GM23248 (cell line): ENCODE data around the gene ZSWIM4. TPM values are rescaled to one million over a fixed set of nuclear protein-coding genes. Genes with fewer than 3 reads are reported as not detected.
A peak's percentile ranks its signal among the peaks of the same experiment; 100 is the strongest.

ENCODE experiments used
- DNase-seq: peaks from one replicate; pipeline ENCODE4 v3.0.0-alpha.2; 2015
- H2AFZ ChIP-seq: fragments of 200-600 bp; sonication (generic); 2 replicates; pipeline ENCODE4 v1.6.1; 2016; ENCODE audit warnings: antibody characterized with exemption
- H3F3A ChIP-seq: fragments of 200-600 bp; sonication (generic); 2 replicates; pipeline ENCODE4 v1.6.1; 2016; ENCODE audit warnings: mild to moderate bottlenecking, antibody characterized with exemption, mixed run types; ENCODE audit not compliant: insufficient read depth
- H3K27ac ChIP-seq: fragments of 200-600 bp; sonication (generic); 2 replicates; pipeline ENCODE4 v1.5.1; 2016; ENCODE audit warnings: mild to moderate bottlenecking
- H3K27me3 ChIP-seq: fragments of 200-600 bp; sonication (generic); replicated peaks from 2 replicates; pipeline ENCODE4 v1.6.1; 2016; ENCODE audit warnings: mild to moderate bottlenecking; ENCODE audit not compliant: insufficient read depth
- H3K36me3 ChIP-seq: fragments of 200-600 bp; sonication (generic); 2 replicates; pipeline ENCODE4 v1.6.1; 2016; ENCODE audit warnings: low read depth, mild to moderate bottlenecking
- H3K4me1 ChIP-seq: fragments of 200-600 bp; sonication (generic); 2 replicates; pipeline ENCODE4 v1.6.1; 2016; ENCODE audit warnings: mild to moderate bottlenecking; ENCODE audit not compliant: insufficient read depth
- H3K4me2 ChIP-seq: fragments of 200-600 bp; sonication (generic); one replicate; pipeline ENCODE4 v1.6.1; 2016; ENCODE audit warnings: mild to moderate bottlenecking; ENCODE audit not compliant: unreplicated experiment
- H3K4me3 ChIP-seq: fragments of 200-600 bp; sonication (generic); 2 replicates; pipeline ENCODE4 v1.5.1; 2016; ENCODE audit warnings: mild to moderate bottlenecking
- H3K79me2 ChIP-seq: fragments of 200-600 bp; sonication (generic); 2 replicates; pipeline ENCODE4 v1.6.1; 2016; ENCODE audit warnings: mild to moderate bottlenecking; ENCODE audit not compliant: insufficient read depth
- H3K9ac ChIP-seq: fragments of 200-600 bp; sonication (generic); 2 replicates; pipeline ENCODE4 v1.6.1; 2016; ENCODE audit warnings: mild to moderate bottlenecking
- H3K9me2 ChIP-seq: fragments of 200-600 bp; sonication (generic); 2 replicates; pipeline ENCODE4 v1.6.1; 2016; ENCODE audit warnings: mixed run types, mild to moderate bottlenecking, moderate library complexity; ENCODE audit not compliant: insufficient read depth
- H3K9me3 ChIP-seq: fragments of 200-600 bp; sonication (generic); one replicate; pipeline ENCODE4 v1.6.1; 2017; ENCODE audit warnings: low read depth
- H4K20me1 ChIP-seq: fragments of 200-600 bp; sonication (generic); 2 replicates; pipeline ENCODE4 v1.6.0; 2016; ENCODE audit not compliant: insufficient read depth
- EZH2 ChIP-seq: fragments of 200-600 bp; sonication (generic); IDR thresholded peaks from 2 replicates; pipeline ENCODE4 v1.6.1; 2018; ENCODE audit warnings: antibody characterized with exemption, mild to moderate bottlenecking; ENCODE audit not compliant: insufficient read depth, poor library complexity, severe bottlenecking
- EZH2phosphoT487 ChIP-seq: fragments of 200-600 bp; sonication (generic); IDR thresholded peaks from 2 replicates; pipeline ENCODE4 v1.6.1; 2018; ENCODE audit warnings: antibody characterized with exemption, moderate library complexity, mild to moderate bottlenecking, low read depth; ENCODE audit not compliant: insufficient read depth
- WGBS, 2 experiments: methylation state at CpG; one replicate each; pipeline ENCODE4 v1.1.6; 2015 to 2017; ENCODE audit warnings: low lambda C conversion rate in 2 of 2, low coverage in 1 of 2; ENCODE audit errors: missing lambda C conversion rate in 2 of 2; 5-methylcytosine and 5-hydroxymethylcytosine counted together
- in situ Hi-C: fragments of 300-500 bp; cut with MboI; formaldehyde crosslinking; loops from 2 replicates; pipeline ENCODE4 v1.15.0; 2020
- polyA plus RNA-seq: library from polyadenylated mRNA; unstranded; fragments of >200 nt; fragmentation: Nextera tagmentation; extraction: Ambion mirVana; gene quantifications from 2 replicates; pipeline ENCODE4 v1.2.1, GENCODE V29; 2016
- total RNA-seq: library from RNA; depleted of rRNA; stranded (reverse); fragments of >200 nt; shearing (Covaris generic); gene quantifications from 2 replicates; pipeline ENCODE4 v1.2.3, GENCODE V29; 2014

The ZSWIM4 gene
- total and polyA plus RNA-seq, 2 experiments from 2014 or later, result 0.81 to 2.9 TPM

DNA sequence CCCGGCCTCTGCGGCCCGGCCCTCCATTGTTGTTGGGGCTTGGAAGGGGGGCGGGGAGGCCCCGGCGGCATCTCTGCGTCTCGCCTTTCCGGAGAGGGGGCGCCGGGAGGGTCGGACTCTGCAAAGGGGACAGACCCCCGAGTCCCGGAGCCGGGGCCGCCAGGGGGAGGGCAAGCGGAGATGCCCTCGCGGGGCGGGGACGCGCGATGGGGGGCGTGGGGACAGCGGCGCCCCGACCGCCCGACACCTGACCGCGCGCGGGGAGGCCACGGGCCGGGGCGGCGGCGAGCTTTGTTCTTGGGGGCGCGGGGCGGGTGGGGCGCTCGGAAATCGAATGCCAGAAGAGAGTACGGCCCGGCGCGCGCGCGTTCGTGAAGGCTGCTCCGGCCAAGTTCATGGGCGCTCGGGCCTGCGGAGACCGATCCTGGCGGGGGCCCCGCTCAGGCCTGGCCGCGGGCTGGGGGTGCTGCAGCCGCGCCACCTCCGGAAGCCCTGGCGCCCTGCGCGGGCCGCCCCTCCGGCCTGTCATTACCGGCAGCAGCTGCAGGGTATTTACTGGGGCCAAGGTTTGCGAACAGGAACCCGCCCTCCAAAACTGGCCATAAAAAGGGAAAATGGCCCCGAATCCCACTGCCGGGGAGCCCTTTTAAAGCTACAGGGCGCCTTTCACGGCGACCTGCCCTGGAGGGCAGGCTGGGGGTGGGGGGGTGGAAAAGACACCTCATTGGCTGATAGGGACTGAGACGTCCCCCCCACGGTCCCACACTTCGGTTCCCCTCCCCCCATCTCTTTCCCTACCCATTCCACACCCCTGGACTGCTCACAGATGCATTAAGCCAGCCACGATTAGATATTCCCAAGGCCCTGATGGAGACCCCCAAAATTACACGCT lies 70.6 kb downstream of the ZSWIM4 start:
- Histone ChIP-seq H3K27me3 (no peaks in the 10 kb centered on the region), H3K79me2 (peaks cover 1% of the 10 kb centered on the region; the same call in 1 of the 2 replicates), H3K27ac (no peak overlapping the region), H3K9me3 (no peaks in the 10 kb centered on the region), H3F3A (peaks cover 32% of the 10 kb centered on the region), H3K4me1 (peaks cover 8% of the 10 kb centered on the region), H3K4me2 (peak overlapping the region; percentile 75), H2AFZ (peak overlapping the region; percentile 85), H3K9me2 (no peaks in the 10 kb centered on the region), H4K20me1 (no peaks in the 10 kb centered on the region), H3K36me3 (no peaks in the 10 kb centered on the region), H3K9ac (peak overlapping the region; percentile 80), H3K4me3 (peak overlapping the region; percentile 78)
- no peak for TF ChIP-seq EZH2phosphoT487
- no peak for TF ChIP-seq EZH2
- peak; percentile 54 for DNase-seq
- in situ Hi-C loops, result loop anchor here (10.0 kb wide), 1 partner anchor 81 kb away; no protein-coding TSS in a partner anchor
- WGBS, 2 experiments, result 2 to 6% methylated on average over 17 to 40 of the region's 82 CpGs

DNA sequence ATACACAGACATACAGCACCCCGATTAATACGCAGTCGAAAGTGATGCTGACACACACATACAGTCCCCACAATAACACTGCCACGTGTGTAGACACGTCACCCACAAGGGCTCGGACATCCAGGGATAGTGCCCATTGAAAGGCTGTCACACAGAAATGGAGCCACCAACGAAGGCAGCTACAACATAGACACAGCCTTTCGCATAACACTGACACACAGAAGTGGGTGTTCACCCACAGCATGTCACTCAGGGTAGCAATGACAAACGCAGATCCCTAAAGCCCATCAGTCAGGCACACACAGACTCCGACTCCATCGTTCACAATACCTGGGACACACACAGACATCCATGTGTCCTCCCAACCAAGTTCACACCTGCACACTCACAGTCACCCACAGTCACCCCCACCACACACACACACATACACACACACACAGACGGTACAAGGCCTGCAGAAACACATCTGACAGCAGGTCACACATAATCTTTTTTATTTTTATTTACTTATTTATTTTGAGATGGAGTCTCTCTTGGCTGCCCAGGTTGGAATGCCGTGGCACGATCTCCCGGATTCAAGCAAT lies 71.3 kb downstream of the ZSWIM4 start:
- Histone ChIP-seq H3K9me3 (no peaks in the 10 kb centered on the region), H3K9me2 (no peaks in the 10 kb centered on the region), H3K27ac (no peak overlapping the region), H2AFZ (peak overlapping the region; percentile 85; the same call in 1 of the 2 replicates), H3K79me2 (no peaks in the 10 kb centered on the region), H4K20me1 (no peaks in the 10 kb centered on the region), H3K4me2 (peak overlapping the region; percentile 75), H3K4me3 (peak overlapping the region; percentile 78), H3K9ac (peak overlapping the region; percentile 80), H3K36me3 (no peaks in the 10 kb centered on the region), H3K4me1 (peaks cover 1% of the 10 kb centered on the region), H3K27me3 (no peaks in the 10 kb centered on the region), H3F3A (peaks cover 25% of the 10 kb centered on the region)
- 72 to 73% methylated on average over 15 of the region's 15 CpGs for WGBS, 2 experiments
- TF ChIP-seq EZH2phosphoT487 (no peak), EZH2 (no peak)
- in situ Hi-C loops, result loop anchor here (10.0 kb wide), 1 partner anchor 82 kb away; no protein-coding TSS in a partner anchor
- DNase-seq, result no peak

DNA sequence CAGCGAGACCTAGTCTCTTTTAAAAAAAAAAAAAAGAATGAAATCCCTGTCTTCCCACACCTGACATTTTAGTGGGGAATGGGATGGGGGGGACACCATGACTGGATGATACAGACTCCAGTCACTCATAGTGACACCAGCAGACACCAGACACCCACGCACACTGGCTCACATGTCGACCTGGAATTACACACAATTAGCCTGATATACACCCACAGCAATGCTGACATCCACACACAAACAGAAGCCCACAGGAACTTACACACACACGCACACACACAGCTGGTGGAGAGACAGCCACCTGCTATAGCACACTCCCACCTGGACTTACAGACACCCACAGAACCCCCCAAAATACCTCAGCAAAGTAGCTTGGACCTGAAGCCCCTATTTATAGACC lies 73.4 kb downstream of the ZSWIM4 start:
- no peak overlapping the region for H3K4me3 ChIP-seq
- H4K20me1 ChIP-seq, result no peaks in the 10 kb centered on the region
- no peak overlapping the region for H3K9ac ChIP-seq
- no peaks in the 10 kb centered on the region for H3K79me2 ChIP-seq
- no peaks in the 10 kb centered on the region for H3K9me3 ChIP-seq
- TF ChIP-seq EZH2phosphoT487, result no peak
- no peak for TF ChIP-seq EZH2
- peaks cover 10% of the 10 kb centered on the region; the same call in 1 of the 2 replicates for H3F3A ChIP-seq
- no peak overlapping the region for H3K4me2 ChIP-seq
- no peaks in the 10 kb centered on the region for H3K4me1 ChIP-seq
- DNase-seq, result no peak
- H2AFZ ChIP-seq, result no peak overlapping the region
- H3K9me2 ChIP-seq, result no peaks in the 10 kb centered on the region
- no peaks in the 10 kb centered on the region for H3K27me3 ChIP-seq
- in situ Hi-C loops, result loop anchor here (10.0 kb wide), 1 partner anchor 84 kb away; no protein-coding TSS in a partner anchor
- no peak overlapping the region for H3K27ac ChIP-seq
- WGBS, 2 experiments, result 79 to 81% methylated on average over 4 of the region's 4 CpGs
- H3K36me3 ChIP-seq, result no peaks in the 10 kb centered on the region

DNA sequence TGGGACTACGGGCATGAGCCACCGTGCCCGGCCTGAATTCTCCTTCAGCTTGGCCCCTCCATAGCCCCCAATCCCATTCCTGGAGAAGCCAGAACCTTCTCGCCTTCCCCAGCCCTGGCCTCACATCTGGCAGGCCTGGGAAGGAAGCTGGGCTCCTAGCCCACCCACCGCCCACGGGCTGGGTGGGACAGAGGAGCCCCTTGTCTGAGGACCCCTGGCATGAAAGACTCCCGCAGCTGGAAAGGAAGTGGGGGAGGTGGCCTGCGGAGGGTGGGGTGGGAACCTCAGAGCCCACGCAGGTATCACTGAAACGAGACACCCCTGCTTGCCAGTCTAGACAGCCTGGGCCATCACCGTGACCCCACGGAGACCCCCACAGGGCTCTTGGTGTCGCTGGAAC lies 74.0 kb downstream of the ZSWIM4 start:
- no peaks in the 10 kb centered on the region for H3K36me3 ChIP-seq
- no peaks in the 10 kb centered on the region for H3K9me2 ChIP-seq
- WGBS, 2 experiments, result 72 to 80% methylated on average over 8 to 13 of the region's 13 CpGs
- peaks cover 4% of the 10 kb centered on the region; the same call in 1 of the 2 replicates for H3F3A ChIP-seq
- TF ChIP-seq EZH2phosphoT487, result no peak
- no peak for TF ChIP-seq EZH2
- no peaks in the 10 kb centered on the region for H3K79me2 ChIP-seq
- H2AFZ ChIP-seq, result no peak overlapping the region
- H3K9me3 ChIP-seq, result no peaks in the 10 kb centered on the region
- no peak overlapping the region for H3K4me3 ChIP-seq
- no peak for DNase-seq
- in situ Hi-C loops, result loop anchor here (10.0 kb wide), 1 partner anchor 84 kb away; no protein-coding TSS in a partner anchor
- H3K4me1 ChIP-seq, result no peaks in the 10 kb centered on the region
- H3K27ac ChIP-seq, result no peak overlapping the region
- no peak overlapping the region for H3K4me2 ChIP-seq
- no peak overlapping the region for H3K9ac ChIP-seq
- no peaks in the 10 kb centered on the region for H3K27me3 ChIP-seq
- no peaks in the 10 kb centered on the region for H4K20me1 ChIP-seq
